ENCODE data around the gene MRFAP1. TPM values are rescaled to one million over a fixed set of nuclear protein-coding genes. Genes with fewer than 3 reads are reported as not detected.
A peak's percentile ranks its signal among the peaks of the same experiment; 100 is the strongest.

Gene MRFAP1
- total and polyA plus RNA-seq, 2 donors (not counting 1 experiment from before 2014, with no cell fraction given): 54.8 to 113 TPM

DNA sequence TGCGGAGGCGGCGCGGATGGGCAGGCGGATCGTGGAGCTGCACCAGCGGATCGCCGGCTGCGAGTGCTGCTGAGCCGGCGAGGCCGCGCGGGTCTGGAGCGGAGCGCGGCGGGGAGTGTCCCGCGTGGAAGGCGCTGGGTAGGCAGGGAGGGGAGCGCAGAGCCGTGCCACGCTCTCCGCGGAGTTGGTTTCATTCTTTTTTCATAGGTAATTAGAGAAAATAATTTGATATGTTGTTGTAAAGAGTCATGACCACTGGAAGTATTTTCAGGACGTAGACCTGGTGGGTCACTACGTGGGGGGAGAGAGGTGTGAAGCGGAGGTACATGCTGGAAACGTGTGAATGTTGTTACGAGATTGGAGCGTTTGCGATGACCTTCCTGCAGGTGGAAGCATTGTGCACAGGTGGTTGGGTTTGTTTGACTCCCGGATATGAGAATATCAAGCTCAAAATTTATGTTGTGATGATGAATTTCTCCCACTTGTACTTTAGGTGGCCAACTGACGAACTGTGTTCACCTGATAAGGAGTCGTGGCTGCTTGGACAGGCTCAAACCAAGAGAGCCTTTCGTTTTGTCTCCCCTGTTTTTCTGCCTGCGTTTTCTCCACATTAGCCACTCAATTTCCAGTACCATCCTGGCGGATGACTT lies 34.1 kb downstream of the MRFAP1 start:
- H3K27me3 ChIP-seq (replicated peaks in 1 of 4; ENCODE audit: control extremely low read depth in 1 of 4, control insufficient read depth in 3 of 4, insufficient read depth in 4 of 4, low read length in 3 of 4): no peaks in the 10 kb centered on the region
- CTCF ChIA-PET: interaction anchor here (0.5 to 1.9 kb wide), 13 partner anchors 11 to 396 kb away, joined by 3 to 14 read pairs (median 3); partner anchors contain the start of genes BLOC1S4 and MRFAP1L1
- intact Hi-C loops (cut with micrococcal nuclease): loop anchor here (1.0 to 2.0 kb wide), 7 partner anchors 34 to 394 kb away; partner anchors contain the start of genes BLOC1S4, GRPEL1, MRFAP1 and MRFAP1L1
- DNase-seq (peak; percentile 74), ATAC-seq (ENCODE audit: low read depth) (no peak)
- peak overlapping the region; percentile 88 for H2AFZ ChIP-seq (ENCODE audit: insufficient read depth, low read depth, low read length, poor library complexity, severe bottlenecking)
- peak overlapping the region; percentile 44 to 58 for H3K27ac ChIP-seq (ENCODE audit: low read length in 2 of 2)
- H3K27ac Mint-ChIP-seq: peak overlapping the region; percentile 99
- TF ChIP-seq, protein P1, sequence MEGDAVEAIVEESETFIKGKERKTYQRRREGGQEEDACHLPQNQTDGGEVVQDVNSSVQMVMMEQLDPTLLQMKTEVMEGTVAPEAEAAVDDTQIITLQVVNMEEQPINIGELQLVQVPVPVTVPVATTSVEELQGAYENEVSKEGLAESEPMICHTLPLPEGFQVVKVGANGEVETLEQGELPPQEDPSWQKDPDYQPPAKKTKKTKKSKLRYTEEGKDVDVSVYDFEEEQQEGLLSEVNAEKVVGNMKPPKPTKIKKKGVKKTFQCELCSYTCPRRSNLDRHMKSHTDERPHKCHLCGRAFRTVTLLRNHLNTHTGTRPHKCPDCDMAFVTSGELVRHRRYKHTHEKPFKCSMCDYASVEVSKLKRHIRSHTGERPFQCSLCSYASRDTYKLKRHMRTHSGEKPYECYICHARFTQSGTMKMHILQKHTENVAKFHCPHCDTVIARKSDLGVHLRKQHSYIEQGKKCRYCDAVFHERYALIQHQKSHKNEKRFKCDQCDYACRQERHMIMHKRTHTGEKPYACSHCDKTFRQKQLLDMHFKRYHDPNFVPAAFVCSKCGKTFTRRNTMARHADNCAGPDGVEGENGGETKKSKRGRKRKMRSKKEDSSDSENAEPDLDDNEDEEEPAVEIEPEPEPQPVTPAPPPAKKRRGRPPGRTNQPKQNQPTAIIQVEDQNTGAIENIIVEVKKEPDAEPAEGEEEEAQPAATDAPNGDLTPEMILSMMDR (IDR thresholded peaks at IDR 0.05): peak; percentile 73
- TF ChIP-seq EZH2 (IDR thresholded peaks at IDR 0.05; ENCODE audit: borderline replicate concordance, insufficient read depth, low read depth, low read length, poor library complexity, severe bottlenecking): no peak
- peaks cover 25% of the 10 kb centered on the region for H4K20me1 ChIP-seq (ENCODE audit: control insufficient read depth, insufficient read depth, low read length, poor library complexity, severe bottlenecking)
- no peaks in the 10 kb centered on the region for H3K9me3 Mint-ChIP-seq (ENCODE audit: insufficient read depth)
- H3K27me3 Mint-ChIP-seq: no peaks in the 10 kb centered on the region
- WGBS (ENCODE audit: insufficient coverage): 3% methylated on average over 38 of the region's 40 CpGs
- peak overlapping the region; percentile 78 for H3K9ac ChIP-seq (ENCODE audit: low read length)
- peak overlapping the region; percentile 91 for H3K4me3 Mint-ChIP-seq
- H3K79me2 ChIP-seq (ENCODE audit: control insufficient read depth, insufficient read depth, low read length): peaks cover 25% of the 10 kb centered on the region
- H3K9me3 ChIP-seq (ENCODE audit: control extremely low read depth in 1 of 3, control insufficient read depth in 2 of 3, insufficient read depth in 1 of 3, low read length in 2 of 3): peaks cover 0 to 2% (median 0%) of the 10 kb centered on the region in 3 donors
- peaks cover 43% of the 10 kb centered on the region for H3K4me1 Mint-ChIP-seq
- POLR2A ChIA-PET: interaction anchor here (0.8 to 1.9 kb wide), 5 partner anchors 15 to 235 kb away, joined by 3 to 11 read pairs (median 5); partner anchors contain the start of genes MRFAP1, MRFAP1L1 and TBC1D14
- H3K4me3 ChIP-seq (ENCODE audit: control extremely low read depth in 1 of 5, extremely low read depth in 1 of 5, insufficient read depth in 1 of 5, low read depth in 2 of 5, low read length in 4 of 5): peak overlapping the region; percentile 52 to 82 (median 73)
- H3K36me3 ChIP-seq (replicated peaks in 1 of 2; ENCODE audit: control extremely low read depth in 1 of 2, control insufficient read depth in 1 of 2, extremely low read depth in 1 of 2, insufficient read depth in 2 of 2, low read length in 1 of 2): peaks cover 0 to 19% of the 10 kb centered on the region in 2 experiments
- peak overlapping the region; percentile 84 for H3K4me2 ChIP-seq (replicated peaks; ENCODE audit: low read depth, low read length, poor library complexity, severe bottlenecking)
- peaks cover 27 to 35% of the 10 kb centered on the region in 2 donors for H3K4me1 ChIP-seq (ENCODE audit: control insufficient read depth in 2 of 2, insufficient read depth in 2 of 2, low read length in 2 of 2)

All from B cell (primary cell).